ENCODE results near the gene NINJ1. TPM values are rescaled to one million over a fixed set of nuclear protein-coding genes. Genes with fewer than 3 reads are reported as not detected.
"Not testable (repeated sequence)": the region's sequence is repeated elsewhere in the genome, so short reads cannot be mapped to it uniquely, and the experiment has no call there.

The NINJ1 gene
- total RNA-seq, 1 experiment from 2014 or later, result 71.0 TPM

DNA sequence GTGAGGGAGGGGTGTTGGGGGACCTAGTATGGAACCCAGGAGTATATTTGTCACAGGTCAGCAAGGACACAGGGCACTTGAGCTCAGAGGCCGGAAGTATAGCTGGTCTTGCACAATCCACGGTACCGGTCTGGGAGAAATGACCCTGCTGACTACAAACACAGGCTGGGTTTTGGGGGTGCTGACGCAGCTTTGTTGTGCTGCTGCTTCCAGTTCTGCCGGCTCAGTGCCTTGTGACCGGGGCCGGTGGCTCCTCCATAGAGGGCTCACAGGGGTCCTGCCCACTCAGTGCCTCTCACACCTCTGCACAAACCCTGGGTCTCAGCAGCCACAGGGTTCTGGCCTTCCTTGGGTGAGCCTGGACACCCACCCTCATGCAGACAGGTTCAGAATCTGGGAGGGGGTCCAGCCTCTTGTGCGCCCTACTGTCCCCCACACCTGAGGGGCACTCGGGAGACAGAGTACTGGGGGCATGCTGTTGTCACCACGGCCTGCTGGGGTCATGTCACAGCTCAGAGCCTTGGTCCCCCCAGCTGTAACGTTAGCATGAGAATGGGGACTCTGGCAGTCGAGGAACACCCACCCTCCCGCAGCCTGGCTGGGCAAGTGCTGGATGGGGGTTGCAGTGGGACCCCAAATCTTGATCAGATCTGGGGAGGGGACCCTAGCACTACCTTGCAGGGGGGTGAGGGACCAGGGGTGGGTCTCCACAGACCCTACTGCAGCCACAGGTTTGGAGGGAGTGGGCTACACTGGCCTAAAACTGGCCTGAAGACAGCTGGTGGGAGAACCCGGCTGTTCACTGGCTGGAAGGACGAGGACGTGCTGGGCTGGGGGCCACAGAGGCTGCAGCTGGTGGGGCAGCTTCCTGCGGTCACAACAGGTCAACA is 17.7 kb downstream of the NINJ1 start:
- DNase-seq, result no peak
- no peaks in the 10 kb centered on the region for H3K27me3 ChIP-seq
- no peak overlapping the region for H3K4me3 ChIP-seq
- H3K9me3 ChIP-seq, result no peaks in the 10 kb centered on the region
- peaks cover 2% of the 10 kb centered on the region for H3K36me3 ChIP-seq

DNA sequence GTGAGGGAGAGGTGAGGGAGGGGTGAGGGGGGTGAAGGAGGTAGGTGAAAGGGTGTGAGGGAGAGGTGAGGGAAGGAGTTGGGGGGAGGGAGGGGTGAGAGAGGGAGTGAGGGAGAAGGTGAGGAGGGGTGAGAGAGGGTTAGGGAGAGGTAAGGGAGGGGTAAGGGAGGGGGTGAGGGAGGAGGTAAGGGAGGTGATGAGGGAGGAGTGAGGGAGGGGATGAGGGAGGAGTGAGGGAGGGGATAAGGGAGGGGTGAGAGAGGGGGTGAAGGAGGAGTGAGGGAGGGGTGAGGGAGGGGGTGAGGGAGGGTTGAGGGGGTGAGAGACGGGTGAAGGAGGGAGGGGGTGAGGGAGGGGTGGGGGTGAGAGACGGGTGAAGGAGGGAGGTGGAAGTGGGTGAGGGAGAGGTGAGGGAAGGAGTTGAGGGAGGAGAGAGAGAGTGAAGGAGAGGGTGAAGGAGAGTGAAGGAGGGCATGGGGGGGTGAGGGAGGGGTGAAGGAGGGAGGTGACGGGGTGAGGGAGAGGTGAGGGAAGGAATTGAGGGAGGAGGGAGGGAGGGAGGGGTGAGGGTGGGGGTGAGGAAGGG is 18.5 kb downstream of the NINJ1 start:
- no peak for DNase-seq
- Histone ChIP-seq H3K27me3 (no peaks in the 10 kb centered on the region), H3K9me3 (no peaks in the 10 kb centered on the region), H3K4me3 (no peak overlapping the region), H3K36me3 (peaks cover 8% of the 10 kb centered on the region)

DNA sequence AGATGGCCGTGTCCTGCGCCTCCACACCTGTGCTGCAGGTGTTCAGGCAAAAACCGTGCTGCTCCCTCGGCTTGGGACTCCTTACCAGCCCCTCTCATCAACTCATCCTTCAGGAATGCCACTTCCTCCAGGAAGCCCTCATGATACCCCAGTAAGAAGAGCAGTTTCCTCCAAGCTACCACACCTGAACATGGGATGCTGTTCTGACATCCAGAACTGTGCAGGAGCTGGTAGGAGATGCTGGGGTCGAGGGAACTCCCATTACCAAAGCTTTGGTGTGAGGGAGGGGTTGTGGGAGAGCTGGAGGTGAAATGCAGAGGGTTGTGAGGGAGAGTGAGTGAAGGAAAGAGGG is 19.1 kb downstream of the NINJ1 start:
- peaks cover 6% of the 10 kb centered on the region; the same call in 1 of the 2 replicates for H3K36me3 ChIP-seq
- DNase-seq, result no peak
- H3K4me3 ChIP-seq, result no peak overlapping the region
- no peaks in the 10 kb centered on the region for H3K9me3 ChIP-seq
- H3K27me3 ChIP-seq, result no peaks in the 10 kb centered on the region

DNA sequence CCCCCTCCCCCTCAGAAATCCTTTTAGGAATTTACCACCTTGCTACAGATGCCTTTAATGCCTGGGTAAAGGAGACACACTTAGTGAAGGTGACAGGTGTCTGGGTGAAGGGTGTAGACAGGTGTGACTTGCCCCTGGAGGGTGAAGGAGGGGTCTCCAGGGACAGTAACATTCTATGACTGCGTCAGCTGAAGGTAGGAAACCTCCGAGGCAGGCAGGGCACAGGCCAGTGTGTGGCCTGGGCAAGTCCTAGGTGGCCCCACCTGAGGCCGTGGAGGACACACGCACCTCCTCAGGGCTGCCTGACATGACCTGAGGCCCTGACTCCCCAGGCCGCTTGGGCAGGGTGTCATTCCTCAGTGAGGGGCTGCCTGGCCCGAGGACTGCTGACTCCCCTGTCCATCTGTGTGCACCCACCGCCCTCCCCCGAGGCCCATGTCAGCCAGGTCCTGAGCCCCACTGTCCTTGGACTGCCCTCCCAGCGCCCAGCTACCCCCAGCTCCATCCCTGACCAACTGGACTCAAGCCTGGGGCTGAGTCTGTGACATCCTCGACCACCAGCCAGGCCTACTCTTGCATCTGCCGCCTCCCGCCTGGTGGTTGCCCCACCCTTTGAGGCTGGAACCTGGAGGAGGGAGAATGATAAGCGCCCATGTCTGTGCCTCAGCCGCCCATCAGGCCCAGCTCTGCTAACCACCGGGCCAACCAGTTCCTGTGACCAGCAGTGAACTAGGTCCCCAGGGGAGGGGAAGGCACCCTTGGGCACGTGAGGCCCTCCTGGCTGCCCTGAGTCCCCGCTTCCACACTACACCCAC is 19.7 kb downstream of the NINJ1 start:
- no peak for DNase-seq
- Histone ChIP-seq H3K36me3 (peaks cover 11% of the 10 kb centered on the region), H3K27me3 (no peaks in the 10 kb centered on the region), H3K4me3 (no peak overlapping the region), H3K9me3 (no peaks in the 10 kb centered on the region)

DNA sequence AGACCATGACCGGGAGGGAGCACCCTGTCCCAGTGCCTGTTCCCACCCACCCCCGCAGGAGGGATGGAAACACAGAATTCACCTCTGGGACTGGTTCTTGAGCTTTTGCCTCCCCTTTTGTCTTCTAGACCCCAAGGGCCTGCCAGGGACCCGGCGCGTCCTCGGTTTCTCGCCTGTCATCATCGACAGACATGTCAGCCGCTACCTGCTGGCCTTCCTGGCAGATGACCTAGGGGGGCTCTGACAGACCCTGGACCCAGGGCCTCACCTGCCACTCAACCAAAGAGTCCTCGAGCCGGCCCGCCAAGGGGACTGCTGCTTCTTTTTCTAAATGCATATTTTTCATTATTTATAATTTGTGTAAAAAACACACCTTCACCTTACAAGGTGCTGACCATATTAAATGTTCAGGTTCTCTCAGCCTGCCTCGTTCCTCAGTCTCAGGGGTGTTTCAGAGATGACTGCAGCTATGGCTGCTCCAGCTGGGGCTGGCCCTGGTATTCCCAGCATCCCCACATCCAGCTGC is 21.1 kb downstream of the NINJ1 start:
- no peak overlapping the region for H3K4me3 ChIP-seq
- no peak for DNase-seq
- H3K9me3 ChIP-seq, result no peaks in the 10 kb centered on the region
- no peaks in the 10 kb centered on the region for H3K27me3 ChIP-seq
- peaks cover 15% of the 10 kb centered on the region for H3K36me3 ChIP-seq

DNA sequence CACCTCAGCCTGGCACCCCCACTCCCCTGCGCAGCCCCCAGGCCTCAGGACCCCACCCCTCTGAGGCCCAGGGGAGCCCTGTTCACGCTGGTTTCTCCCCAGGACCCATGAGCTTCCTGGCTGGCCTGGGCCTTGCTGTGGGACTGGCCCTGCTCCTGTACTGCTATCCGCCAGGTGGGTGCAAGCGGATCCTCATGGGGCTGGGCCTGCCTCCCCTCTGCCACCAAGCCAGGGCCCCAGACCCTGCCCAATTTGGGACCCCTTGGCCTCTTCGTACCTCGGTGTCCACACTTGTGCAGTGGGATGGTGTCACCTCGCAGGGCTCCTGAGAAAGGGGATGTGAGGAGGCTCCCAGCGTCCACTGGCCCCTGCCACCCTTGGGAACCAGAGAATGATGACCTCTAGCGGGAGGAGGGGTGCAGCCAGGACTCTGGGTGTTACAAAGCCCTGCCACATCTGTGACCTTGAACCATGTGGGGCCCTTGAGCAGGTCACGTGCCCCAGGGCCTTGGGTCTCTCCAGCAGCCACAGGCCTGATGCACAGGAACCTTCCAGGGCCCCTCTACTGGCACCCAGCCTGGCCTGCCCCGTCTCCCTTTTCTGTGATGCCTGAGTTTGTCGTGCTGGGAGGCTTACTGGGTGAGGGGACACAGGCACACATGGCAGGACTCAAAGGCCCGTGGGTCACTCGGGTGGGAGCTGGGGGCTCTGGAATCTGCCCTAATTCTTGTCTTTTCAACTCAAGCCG is 21.8 kb downstream of the NINJ1 start:
- H3K9me3 ChIP-seq, result no peaks in the 10 kb centered on the region
- no peak for DNase-seq
- H3K4me3 ChIP-seq, result no peak overlapping the region
- no peaks in the 10 kb centered on the region for H3K27me3 ChIP-seq
- peaks cover 15% of the 10 kb centered on the region for H3K36me3 ChIP-seq

DNA sequence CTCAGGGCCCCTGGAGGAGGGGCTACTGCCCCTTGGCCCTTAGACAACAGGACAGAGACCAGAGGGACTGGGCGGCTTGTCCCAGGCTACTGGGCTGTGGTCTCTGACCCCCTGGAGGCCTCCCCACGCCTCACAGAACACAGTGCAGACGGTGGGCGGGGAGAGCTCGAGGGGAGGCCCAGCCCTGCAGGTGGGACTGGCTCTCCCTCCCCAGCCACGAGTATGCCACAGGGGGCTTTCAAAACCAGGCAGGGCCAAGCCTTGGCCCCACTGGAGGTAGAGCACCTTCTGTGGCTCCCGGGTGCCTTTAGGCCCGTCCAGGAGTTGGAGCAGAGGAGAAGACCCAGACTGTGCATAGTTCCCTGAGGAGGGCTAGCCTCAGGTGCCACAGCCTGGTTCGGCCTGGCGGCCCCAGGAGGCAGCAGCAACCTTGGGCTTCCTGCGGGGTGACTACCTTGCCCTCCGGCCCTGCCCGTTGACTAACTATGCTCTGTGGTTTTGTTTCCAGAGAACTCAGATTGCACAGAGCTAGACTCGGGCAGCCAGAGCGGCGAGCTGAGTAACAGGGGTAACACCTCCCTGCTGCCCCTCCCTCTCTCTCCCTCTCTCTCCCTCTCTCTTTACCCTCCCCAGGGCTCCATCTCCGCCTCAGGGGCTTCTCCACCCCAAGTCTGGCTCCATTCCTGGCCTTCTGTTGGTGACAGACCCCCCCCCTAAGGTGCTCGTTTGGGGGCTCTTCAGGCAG is 22.5 kb downstream of the NINJ1 start:
- Histone ChIP-seq H3K27me3 (no peaks in the 10 kb centered on the region), H3K4me3 (no peak overlapping the region), H3K9me3 (no peaks in the 10 kb centered on the region), H3K36me3 (peaks cover 15% of the 10 kb centered on the region)
- no peak for DNase-seq

DNA sequence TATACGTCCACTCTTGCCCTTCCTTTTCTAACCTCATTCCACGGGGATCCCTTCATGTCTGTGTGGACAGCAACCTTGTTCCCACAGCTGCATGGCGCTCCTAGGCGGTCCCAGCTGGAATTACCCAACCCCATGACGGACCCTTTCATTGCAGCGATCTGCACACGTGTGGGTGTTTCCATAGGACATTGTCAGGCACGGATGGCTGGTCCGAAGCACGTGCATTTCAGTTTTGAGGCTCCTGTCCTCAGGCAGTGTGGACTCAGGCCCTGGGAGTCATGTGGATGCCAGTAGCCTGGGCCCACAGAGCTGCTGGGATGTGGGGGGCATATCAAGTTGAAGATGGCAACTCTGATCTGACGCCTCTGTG is 23.1 kb downstream of the NINJ1 start:
- Histone ChIP-seq H3K27me3 (no peaks in the 10 kb centered on the region), H3K4me3 (no peak overlapping the region), H3K9me3 (no peaks in the 10 kb centered on the region), H3K36me3 (peaks cover 15% of the 10 kb centered on the region)
- no peak for DNase-seq

DNA sequence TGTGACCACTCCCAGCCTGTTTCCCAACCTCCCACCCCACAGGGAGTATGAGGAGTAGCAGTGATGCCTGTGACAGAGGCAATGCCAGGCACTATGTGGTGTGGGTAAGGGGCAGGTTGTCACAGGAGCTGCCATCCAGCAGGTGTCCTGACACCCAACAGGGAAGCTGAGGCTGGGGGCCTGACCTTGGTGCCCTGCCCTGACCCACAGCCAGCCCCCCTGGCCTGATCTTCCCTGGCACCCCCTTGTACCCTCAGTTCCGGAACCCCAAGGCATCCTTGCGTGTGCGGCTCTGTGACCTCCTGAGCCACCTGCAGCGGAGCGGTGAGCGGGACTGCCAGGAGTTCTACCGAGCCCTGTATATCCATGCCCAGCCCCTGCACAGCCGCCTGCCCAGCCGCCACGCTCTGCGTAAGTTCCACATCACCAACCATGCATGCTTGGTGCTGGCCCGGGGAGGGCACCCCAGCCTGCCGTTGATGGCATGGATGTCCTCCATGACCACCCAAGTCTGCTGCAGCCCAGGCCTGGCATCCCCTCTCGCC is 23.7 kb downstream of the NINJ1 start:
- Histone ChIP-seq H3K27me3 (no peaks in the 10 kb centered on the region), H3K36me3 (peaks cover 15% of the 10 kb centered on the region), H3K9me3 (no peaks in the 10 kb centered on the region), H3K4me3 (no peak overlapping the region)
- no peak for DNase-seq

DNA sequence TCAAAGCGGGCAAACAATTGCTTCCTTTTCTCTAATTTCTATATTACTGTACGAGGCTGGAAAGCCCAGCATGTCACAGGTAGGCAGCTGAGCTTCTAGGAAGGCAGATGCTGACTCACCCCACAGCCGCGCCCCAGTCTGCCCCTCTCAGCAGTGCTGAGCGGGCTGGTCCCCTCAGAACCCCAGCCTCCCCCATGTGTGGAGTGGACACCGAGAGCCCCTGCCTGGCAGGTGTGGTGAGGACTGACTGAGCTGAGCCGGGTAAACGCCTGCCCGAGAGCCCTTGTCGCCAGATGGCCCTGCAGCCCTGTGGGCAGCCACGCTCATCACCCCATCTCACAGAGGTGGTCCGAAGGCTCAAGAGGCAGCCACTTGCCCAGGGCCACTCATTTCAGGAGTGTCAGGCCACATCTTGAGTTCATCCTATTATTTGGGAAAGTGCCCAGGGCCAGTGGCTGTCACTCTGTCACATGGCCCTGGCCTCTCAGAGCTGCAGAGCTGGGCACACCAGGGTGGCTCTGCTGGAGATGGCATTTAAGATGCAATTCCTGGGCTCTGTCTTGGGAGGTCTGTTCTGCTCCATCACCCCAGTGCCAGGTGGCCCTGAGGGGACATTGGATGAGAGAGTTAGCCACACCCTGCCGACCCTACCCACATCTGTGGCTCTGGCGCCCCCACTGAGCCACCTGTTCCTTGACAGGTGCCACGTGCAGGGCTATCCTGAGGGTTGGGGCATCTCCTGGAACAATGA is 25.6 kb downstream of the NINJ1 start:
- Histone ChIP-seq H3K9me3 (no peaks in the 10 kb centered on the region), H3K4me3 (no peak overlapping the region), H3K36me3 (peaks cover 19% of the 10 kb centered on the region), H3K27me3 (no peaks in the 10 kb centered on the region)
- DNase-seq, result no peak

DNA sequence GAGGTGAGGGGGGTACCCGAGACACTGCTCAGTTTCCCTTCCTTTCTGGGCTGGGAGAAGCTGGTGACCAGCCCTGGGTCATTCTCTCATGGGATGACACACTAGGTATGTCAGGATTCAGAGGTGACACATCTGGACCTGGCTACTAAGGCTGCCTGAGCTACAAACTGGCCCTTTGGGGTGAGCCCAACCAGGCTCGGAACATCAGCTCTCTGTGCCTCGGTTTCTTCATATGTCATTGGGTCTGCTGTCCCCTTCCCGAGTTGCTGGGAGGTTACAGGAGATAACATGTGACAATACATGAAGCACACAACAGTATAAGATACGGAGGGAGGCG is 26.3 kb downstream of the NINJ1 start:
- no peaks in the 10 kb centered on the region for H3K27me3 ChIP-seq
- peaks cover 19% of the 10 kb centered on the region for H3K36me3 ChIP-seq
- no peaks in the 10 kb centered on the region for H3K9me3 ChIP-seq
- no peak for DNase-seq
- H3K4me3 ChIP-seq, result no peak overlapping the region

DNA sequence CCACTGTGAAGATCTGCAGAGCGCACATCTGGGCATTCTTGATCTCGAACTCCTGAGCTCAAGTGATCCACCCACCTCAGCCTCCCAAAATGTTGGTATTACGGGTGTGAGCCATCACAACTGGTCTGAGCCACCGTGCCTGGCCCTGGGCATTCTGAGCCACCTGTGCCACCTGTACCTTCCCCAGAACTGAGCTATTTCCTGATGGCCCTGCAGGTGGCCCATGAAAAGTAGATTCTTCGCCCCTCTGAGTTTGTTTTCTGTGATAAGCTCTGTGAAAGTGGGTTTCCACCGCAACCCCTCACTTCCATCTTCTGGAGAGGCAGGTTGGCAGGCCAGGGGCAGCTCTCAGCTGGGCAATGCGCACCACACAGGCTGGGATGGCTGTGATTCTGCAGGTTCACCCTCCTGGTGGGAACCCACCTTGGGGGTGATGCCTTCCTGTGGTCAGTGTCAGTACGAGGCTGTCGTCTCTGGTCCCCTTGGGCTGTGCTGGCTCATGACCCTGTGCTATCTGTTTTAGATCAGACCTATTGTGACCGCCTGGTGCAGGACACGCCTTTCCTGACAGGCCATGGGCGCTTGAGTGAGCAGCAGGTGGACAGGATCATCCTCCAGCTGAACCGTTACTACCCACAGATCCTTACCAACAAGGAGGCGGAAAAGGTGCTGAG is 26.8 kb downstream of the NINJ1 start:
- Histone ChIP-seq H3K4me3 (no peak overlapping the region), H3K27me3 (no peaks in the 10 kb centered on the region), H3K9me3 (no peaks in the 10 kb centered on the region), H3K36me3 (peaks cover 19% of the 10 kb centered on the region)
- no peak for DNase-seq

DNA sequence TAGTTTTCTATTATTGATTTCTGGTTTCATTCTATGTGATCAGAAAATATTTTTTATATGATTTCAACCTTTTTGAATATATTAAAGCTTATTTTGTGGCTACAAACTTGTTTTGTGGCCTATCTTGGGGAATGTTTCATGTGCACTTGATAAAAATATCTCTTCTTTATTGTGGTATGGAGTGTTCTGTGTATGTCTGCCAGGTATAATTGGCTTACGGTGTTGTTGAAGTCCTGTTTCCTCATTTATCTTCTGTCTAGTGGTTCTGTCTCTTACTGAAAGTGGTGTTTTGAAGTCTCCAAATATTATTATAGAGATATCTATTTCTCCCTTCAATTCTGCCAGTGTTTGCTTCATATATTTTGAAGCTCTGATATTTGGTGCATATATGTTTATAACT is 28.4 kb downstream of the NINJ1 start:
- no peaks in the 10 kb centered on the region for H3K27me3 ChIP-seq
- H3K36me3 ChIP-seq, result peaks cover 13% of the 10 kb centered on the region
- no peak overlapping the region for H3K4me3 ChIP-seq
- DNase-seq, result no peak
- H3K9me3 ChIP-seq, result no peaks in the 10 kb centered on the region

DNA sequence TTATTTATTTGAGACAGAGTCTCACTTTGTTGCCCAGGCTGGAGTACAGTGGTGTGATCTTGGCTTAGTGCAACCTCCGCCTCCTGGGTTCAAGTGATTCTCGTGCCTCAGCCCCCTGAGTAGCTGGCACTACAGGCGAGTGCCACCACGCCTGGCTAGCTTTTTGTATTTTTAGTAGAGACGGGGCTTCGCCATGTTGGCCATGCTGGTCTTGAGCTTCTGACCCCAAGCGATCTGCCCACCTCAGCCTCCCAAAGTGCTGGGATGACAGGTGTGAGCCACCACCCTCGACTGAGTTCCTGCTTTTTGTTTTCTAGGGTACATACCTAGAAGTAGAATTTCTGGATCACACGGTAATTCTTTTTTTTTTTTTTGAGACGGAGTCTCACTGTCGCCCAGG is 33.0 kb downstream of the NINJ1 start:
- not testable (repeated sequence) for H3K4me3 ChIP-seq, H3K9me3 ChIP-seq

DNA sequence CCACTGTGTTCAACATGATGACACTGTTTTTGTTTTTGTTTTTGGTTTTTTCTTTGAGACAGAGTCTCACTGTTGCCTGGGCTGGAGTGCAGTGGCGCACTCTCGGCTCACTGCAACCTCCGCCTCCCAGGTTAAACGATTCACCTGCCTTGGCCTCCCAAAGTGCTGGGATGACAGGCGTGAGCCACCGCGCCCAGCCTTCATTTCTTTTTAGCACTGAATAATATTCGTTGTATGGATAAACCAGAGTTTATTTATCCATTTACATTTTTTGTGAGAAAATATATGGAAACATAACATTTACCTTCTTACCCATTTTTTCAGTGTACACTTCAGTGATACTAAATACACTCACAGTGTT is 33.8 kb downstream of the NINJ1 start:
- DNase-seq, result no peak
- peaks cover 4% of the 10 kb centered on the region; the same call in 1 of the 2 replicates for H3K36me3 ChIP-seq
- no peak overlapping the region for H3K4me3 ChIP-seq
- H3K9me3 ChIP-seq, result no peaks in the 10 kb centered on the region
- no peaks in the 10 kb centered on the region for H3K27me3 ChIP-seq

More for the DNA sequence above, 33.0 kb downstream of the NINJ1 start:
- not testable (repeated sequence) for DNase-seq, H3K36me3 ChIP-seq, H3K27me3 ChIP-seq

Data from MG63 (cell line).